Activated CD8-positive, alpha-beta memory T cell treated with anti-CD3 and anti-CD28 coated beads for 36 hours (primary cell): ENCODE results near the gene DUSP2. TPM values are rescaled to one million over a fixed set of nuclear protein-coding genes. Genes with fewer than 3 reads are reported as not detected.

Experiments used
- CTCF ChIA-PET: fragments of 350-600 bp; sonication (Branson Sonifier 250); formaldehyde crosslinking; loops from one replicate; lab custom pipeline; 2021; ENCODE audit warnings: antibody characterized with exemption; lab: Charles Lee
- POLR2A ChIA-PET: fragments of 350-600 bp; sonication (Branson Sonifier 250); formaldehyde crosslinking; loops from one replicate; lab custom pipeline; 2021; ENCODE audit warnings: antibody characterized with exemption; lab: Charles Lee
- total RNA-seq, 2 experiments: library from RNA; stranded (reverse); gene quantifications; one replicate each; pipeline ENCODE4 v1.2.3, GENCODE V29; 2021

Gene DUSP2
- total RNA-seq, 2 experiments from 2014 or later, result 297 to 298 TPM

DNA sequence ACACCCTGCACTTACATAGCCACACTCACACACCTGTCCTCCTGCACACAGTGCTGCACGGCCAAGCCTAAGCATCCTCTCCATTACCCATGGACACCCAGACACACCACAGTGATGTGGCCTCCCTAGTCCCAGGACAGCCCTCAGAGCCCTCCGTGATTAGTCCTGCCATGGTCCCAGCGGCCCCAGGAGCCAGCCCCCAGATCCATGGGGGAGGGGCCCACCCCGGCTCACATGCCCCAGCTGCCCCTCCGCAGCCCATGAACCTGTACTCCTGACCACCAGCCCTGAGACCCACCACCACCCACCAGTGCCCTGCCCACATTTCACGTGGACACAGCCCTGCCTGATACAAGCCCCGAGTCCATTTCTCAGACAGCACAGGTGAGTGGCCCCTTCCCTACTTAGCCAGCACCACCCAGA, 8.1 kb upstream of the DUSP2 start:
- ChIA-PET POLR2A (interaction anchor here (1.1 kb wide), 1 partner anchor 11 kb away, joined by 3 read pairs; no protein-coding TSS in a partner anchor), CTCF (interaction anchor here (0.8 to 1.1 kb wide), 2 partner anchors 7 to 10 kb away, joined by 3 read pairs; no protein-coding TSS in a partner anchor)

DNA sequence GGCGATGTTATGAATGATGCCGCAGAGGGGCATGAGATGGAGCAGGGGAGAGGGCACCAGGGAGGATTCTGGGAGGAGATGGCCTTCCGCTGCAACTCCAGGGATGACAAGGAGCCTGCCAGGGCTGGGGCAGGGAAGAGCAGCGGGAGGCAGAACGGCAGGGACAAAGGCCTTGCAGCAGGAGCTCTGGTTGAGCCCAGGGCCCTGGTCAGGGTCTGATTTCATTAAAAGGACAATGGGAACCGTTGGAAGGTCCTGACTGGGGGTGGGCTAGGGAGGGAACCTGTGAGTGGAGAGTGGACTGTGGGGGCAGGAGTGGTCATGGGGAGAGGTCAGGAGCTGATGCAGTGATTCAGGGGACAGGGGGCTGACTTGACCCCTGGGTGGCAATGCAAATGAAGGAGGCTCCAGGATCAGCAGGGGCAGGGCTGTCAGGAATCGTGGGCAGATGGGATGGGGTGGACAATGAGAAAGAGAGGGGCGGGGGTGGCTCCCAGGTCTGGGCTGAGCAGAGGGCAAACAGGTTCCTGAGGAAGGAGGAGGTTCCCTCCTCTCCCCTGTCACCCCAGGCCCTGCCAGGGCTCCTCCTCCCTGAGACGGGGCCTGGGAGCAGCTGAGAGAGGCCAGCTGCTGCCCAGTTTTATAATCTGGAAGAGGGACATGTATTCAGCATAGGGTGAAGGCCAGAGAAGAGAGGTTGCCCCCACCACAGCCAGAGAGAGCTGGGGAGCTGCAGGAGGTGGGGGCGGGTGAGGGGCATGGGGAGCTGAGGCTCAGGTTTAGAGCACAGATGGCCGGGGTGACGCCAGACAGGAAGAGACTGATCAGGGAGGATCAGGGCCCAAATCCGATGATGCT, 7.3 kb upstream of the DUSP2 start:
- ChIA-PET POLR2A (interaction anchor here (0.5 to 1.4 kb wide), 3 partner anchors 10 to 376 kb away, joined by 3 to 4 read pairs (median 3); no protein-coding TSS in a partner anchor), CTCF (interaction anchor here (1.3 to 2.7 kb wide), 2 partner anchors 11 to 22 kb away, joined by 5 to 10 read pairs; no protein-coding TSS in a partner anchor)

DNA sequence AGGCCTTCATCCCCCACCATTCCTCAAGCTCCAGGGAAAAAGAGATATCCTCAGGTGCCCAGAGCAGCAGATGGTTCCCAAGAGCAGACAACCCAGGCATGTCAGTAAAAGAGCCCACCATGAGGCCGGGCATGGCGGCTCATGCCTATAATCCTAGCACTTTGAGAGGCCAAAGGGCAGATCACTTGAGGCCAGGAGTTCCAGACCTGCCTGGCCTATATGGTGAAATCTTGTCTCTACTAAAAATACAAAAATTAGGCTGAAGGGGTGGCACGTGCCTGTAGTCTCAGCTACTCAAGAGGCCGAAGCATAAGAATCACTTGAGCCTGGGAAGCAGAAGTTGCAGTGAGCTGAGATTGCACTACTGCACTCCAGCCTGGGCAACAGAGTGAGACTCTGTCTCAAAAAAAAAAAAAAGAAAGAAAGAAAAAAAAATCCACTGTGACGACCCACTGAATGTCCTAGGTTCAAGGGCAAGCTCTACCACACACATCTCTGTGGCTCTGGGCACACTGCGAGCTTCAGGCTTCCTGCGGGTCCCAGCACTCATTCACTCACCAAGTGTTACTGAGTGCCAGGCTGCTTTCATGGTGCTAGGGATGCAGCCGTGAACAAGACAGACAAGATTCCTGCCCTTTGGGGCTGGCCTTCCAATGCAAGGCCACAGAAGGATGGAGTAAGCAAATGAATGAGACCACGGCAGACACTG, 6.5 kb upstream of the DUSP2 start:
- ChIA-PET POLR2A (interaction anchor here (1.4 kb wide), 1 partner anchor 12 kb away, joined by 4 read pairs; no protein-coding TSS in a partner anchor), CTCF (interaction anchor here (0.9 to 2.7 kb wide), 4 partner anchors 9 to 382 kb away, joined by 3 to 10 read pairs (median 6); no protein-coding TSS in a partner anchor)

DNA sequence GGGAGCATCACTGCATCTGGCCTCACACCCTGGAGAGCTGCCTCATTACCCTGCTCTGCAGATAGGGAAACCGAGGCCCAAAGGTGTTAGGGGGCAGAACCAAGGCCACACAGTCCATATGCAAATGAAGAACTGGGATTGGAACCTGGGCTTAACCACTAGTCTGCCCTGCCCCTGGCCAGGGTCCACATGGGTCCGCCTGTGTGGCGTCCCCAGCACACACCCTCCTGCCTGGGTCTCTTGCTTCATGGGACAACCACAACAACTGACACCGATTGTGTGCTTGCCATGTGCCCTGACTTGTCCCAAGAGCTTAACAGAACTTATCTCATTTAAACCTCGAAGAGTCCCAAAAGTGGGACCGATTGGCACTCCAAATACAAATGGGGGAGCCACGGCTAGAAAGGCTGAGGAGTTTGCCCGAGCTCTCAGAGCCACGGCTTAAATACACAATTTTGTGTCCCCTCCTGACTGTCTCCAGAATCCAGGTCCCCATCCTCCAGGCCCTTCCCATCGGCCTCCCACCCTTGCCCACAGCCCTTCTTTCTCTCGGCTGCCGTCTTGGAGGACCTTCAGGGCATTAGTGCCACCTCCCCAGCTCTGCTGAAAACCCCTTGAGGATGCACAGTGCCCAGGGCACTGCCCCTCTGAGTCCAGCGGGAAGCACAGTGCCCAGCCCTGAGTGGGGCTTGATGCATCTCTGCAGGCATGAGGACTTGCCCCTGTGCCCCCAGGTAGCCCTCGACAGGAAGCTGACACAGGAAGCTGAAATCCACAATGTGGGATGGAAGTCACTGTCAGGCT, 5.8 kb upstream of the DUSP2 start:
- CTCF ChIA-PET, result interaction anchor here (0.9 to 9.5 kb wide), 6 partner anchors 9 to 382 kb away, joined by 3 to 141 read pairs (median 6); partner anchors contain the start of gene ASTL
- POLR2A ChIA-PET, result interaction anchor here (0.5 to 1.4 kb wide), 2 partner anchors 13 to 104 kb away, joined by 3 to 4 read pairs; no protein-coding TSS in a partner anchor

DNA sequence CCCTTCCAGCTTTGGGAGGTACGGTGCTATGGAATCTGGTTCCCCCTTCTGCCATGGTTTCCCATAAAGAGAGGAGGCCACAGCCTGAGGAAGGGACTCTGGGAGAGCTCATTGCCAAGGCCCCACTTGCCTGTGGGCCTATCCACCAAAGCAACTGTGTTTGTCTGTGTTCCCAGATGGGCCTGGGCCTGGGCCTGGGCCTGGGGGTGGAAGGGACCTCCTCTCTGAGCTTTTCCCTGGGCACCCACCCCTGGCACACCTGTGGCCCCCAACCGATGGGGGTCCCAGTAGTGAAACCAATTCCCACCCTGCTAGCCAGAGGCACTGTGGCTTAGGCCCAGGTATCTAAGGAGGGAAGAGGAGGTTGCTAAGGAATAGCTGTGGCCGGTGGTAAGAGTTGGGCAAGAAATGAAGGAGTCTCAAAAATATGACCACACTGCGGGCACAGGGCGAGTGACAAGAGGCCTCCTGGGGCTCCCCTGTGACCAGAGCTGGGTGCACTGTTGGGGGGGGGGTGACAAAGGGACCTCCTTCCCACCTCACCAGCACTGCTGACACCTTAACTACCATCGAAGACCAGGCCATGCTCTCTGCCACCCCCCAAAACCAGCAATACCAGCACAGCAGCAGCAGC, 4.9 kb upstream of the DUSP2 start:
- ChIA-PET CTCF (interaction anchor here (1.1 to 9.5 kb wide), 4 partner anchors 8 to 24 kb away, joined by 4 to 141 read pairs (median 8); partner anchors contain the start of gene ASTL), POLR2A (no interaction called here)

DNA sequence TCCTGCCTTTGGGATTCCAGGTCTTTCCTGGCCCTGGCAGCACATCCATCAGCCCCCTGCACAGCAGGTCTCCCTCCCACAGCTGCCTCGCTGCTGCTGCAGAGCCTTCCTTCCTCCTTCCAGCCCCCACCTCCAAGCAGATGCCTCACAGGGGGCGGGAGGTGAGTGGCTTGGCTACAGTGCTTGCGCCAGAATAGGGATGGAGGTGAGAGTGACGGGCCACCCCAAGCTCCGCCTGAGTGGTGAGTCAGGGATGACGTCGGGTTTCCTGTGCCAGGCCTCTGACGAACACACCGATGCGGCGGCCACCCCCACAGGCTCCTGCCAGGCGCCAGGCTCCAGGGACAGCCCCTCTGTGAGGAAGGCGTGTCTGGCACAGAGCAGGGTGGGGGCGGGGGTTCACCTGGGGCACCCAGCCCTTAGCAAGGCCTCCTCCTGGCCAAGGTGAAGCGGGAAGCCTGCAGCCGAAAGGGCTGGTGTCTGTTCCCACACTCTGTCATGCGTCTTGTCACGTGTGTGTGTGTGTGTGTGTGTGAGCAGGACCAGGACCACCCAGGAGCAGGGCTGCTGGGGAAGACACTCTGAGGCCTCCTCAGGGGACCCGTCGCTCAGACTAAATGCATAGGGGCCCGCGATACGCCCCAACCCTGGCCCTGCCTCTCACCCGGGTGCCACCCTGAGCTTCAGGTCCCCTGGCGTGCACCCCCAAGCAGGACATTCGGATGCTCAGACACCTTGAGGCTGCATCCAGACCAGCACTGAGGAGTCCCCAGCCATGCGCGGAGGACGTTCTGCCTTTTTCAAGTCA, 3.4 kb upstream of the DUSP2 start:
- POLR2A ChIA-PET, result interaction anchor here (1.3 to 8.1 kb wide), 3 partner anchors 12 to 172 kb away, joined by 4 to 240 read pairs (median 5); partner anchors contain the start of gene STARD7

DNA sequence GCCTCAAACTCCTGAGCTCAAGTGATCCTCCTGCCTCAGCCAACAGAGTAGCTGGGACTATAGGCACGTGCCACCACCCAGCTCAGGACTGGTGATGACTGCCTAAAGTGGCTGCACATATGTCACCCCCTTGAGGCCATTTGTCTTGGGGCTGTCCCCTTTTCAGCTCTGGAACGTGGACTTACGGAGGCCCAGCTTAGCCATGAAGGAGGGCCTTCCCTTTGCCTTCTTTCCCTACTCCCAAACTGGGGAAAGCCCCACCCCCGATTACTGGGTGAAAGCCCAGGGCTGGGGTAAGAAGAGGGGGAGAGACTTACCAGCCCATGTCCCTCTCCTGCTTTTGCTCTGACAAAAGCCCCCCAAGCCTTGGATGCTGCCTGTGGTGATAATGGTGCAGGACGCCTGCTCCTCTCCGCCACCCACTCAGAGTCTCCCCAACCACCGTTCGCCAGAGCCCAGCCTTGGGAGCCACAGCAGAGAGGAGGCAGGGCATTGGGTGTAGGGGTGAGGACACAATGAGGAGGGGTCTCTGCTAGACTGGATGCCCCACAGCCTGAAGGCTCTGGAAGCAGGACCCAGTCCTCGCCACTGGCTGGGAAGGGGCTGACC, 2.5 kb upstream of the DUSP2 start:
- ChIA-PET CTCF (interaction anchor here (0.9 to 9.5 kb wide), 6 partner anchors 9 to 60 kb away, joined by 3 to 141 read pairs (median 4); no protein-coding TSS in a partner anchor), POLR2A (interaction anchor here (1.3 to 8.1 kb wide), 4 partner anchors 13 to 173 kb away, joined by 4 to 240 read pairs (median 7); partner anchors contain the start of gene STARD7)

More for the DNA sequence above, 3.4 kb upstream of the DUSP2 start:
- CTCF ChIA-PET, result interaction anchor here (1.0 to 9.5 kb wide), 4 partner anchors 10 to 59 kb away, joined by 3 to 141 read pairs (median 3); no protein-coding TSS in a partner anchor

DNA sequence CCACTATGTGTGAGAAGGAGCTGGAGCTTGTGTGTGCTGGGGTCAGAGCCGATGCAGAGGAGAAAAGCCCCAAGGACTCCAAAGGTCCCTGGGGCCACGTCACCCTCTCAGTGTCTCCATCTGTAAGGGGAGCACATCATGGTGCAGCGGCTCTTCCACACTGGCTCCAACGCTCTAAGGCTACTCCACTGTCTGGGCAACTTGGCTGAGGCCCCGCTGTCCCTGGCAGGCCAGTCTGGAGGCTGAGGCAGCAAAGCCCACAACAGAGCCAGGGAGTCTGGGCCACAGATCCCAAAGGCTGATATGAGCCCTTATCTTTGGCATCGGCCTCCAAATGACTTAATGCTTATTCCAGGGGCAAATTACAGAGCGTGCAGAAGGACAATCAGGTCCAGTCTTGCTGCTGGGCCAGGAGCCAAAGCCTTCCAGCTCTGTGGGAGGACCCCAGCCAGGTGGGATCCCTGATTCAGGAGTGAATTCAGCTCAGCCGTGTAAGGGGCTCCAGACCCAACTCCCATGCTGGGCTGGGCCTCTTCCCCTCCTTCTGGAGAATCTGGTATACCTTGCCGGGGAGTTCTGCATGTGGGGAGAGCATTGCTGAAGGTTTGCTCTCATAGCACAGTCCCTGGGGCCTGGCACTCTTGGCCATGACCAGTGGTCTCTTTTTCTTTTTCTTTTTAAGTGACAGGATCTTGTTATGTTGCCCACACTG, 1.8 kb upstream of the DUSP2 start:
- POLR2A ChIA-PET, result interaction anchor here (0.5 to 8.1 kb wide), 8 partner anchors 14 to 175 kb away, joined by 3 to 240 read pairs (median 4); partner anchors contain the start of gene STARD7
- CTCF ChIA-PET, result interaction anchor here (0.9 to 9.5 kb wide), 4 partner anchors 14 to 61 kb away, joined by 3 to 141 read pairs (median 4); no protein-coding TSS in a partner anchor

DNA sequence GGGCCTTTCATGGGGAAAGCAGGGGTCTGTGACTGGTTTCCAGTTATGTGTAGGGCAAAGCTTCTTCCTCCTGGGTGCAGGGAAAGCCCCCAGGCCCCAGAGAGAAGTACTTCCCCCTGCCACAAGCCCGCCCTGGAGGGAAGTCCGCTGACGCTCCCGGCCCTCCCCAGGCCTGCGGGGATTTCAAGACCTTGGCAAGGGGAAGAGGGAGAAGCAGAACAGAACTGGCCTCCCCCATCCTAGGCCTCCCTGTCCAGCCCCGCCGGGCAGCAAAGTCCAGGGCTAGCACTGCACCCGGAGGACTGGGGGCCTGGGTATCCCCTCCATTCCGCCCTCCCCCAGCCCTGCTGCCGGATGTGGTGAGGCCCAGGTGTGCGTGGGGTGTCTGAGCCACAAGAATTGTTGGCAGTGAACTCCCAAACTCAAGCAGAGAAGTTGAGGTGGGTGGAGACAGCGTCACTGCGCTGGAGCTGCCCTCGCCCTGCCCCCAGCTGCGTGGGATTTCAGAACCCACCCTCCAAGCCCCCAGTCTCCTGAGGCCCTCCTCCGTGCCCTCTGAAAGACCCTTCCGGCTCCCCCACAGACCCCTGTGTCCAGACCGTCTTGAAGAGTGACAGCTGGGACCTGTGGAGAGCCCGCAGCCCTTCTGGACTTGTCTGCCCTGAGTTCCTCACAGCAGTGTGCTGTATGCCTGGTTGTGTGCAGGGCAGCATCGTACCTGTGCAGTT, 1.1 kb upstream of the DUSP2 start:
- POLR2A ChIA-PET, result interaction anchor here (0.5 to 8.1 kb wide), 8 partner anchors 14 to 176 kb away, joined by 3 to 240 read pairs (median 4); partner anchors contain the start of gene STARD7
- CTCF ChIA-PET, result interaction anchor here (0.6 to 9.5 kb wide), 5 partner anchors 8 to 123 kb away, joined by 3 to 141 read pairs (median 5); no protein-coding TSS in a partner anchor

DNA sequence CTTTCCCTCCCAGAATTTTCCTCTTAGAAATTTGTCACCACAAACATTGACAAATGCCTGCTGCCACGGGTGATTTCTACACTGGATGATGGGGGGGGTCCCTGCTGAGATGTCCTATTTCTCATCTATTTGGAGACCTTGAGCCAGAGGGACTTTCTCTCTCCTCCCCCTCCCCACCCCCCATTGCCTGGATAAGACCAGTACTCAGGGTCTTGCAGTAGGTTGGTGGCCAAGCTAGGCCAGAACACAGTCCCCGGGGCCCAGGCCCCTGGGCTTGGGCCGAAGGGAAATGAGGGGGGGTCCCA, 560 bp upstream of the DUSP2 start:
- CTCF ChIA-PET, result interaction anchor here (0.6 to 9.5 kb wide), 4 partner anchors 8 to 122 kb away, joined by 3 to 141 read pairs (median 46); no protein-coding TSS in a partner anchor
- POLR2A ChIA-PET, result interaction anchor here (1.4 to 8.1 kb wide), 5 partner anchors 15 to 63 kb away, joined by 3 to 240 read pairs (median 6); partner anchors contain the start of gene STARD7

DNA sequence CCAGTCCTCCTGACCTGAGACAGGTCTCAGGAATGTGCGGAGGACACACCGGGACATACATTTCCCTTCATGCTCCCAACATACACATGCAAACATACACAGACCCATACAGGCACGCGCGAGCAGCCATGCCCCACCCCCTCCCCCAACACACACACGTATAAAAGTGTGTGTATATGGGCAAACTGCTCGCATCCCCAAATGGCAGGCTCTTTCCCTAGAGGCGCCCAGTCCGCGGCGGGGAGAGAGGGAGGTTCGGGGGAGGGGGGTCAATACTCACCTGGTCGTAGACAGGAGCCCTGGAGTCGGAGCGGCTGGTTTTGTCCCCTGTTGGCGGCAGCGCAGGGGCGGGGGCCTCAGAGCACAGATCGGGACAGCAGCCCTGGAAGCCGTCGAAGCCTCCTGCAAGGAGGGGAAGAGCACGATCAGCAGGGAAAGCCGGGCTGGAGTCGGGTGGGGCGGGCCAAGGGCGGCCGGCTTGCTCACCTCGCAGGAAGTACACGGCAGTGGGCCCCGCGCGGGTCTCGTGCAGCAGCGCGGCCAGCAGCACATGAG, 682 bp downstream of the DUSP2 start:
- POLR2A ChIA-PET, result interaction anchor here (1.0 to 8.1 kb wide), 5 partner anchors 8 to 30 kb away, joined by 3 to 240 read pairs (median 6); no protein-coding TSS in a partner anchor

DNA sequence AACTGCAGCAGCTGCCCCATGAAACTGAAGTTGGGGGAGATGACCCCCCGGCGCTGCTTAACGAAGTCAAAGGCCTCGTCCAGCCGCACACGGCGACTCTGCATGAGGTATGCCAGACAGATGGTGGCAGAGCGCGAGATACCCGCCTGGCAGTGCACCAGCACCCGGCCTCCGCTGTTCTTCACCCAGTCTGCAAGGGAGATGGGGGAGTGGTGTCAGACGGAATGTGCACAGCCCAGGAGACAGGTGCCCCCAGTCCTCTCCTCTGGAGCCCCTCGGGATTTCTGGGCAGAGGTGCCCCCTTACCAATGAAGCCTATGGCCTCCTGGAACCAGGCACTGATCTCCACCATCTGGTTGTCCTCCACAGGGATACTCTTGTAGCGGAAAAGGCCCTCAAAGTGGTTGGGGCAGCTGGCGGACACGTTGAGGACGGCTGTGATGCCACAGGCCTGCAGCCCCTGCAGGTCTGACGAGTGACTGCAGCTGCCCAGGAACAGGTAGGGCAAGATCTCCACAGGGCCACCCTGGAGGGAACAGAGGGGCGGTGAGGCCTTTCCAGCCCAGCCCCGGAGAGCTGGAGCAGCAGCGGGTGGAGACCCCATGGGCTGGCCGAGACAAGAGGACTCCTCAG, 1.3 kb downstream of the DUSP2 start:
- POLR2A ChIA-PET, result interaction anchor here (1.8 to 8.1 kb wide), 4 partner anchors 13 to 38 kb away, joined by 5 to 240 read pairs (median 12); no protein-coding TSS in a partner anchor
- CTCF ChIA-PET, result interaction anchor here (1.1 to 9.5 kb wide), 4 partner anchors 17 to 122 kb away, joined by 3 to 141 read pairs (median 46); no protein-coding TSS in a partner anchor

More for the DNA sequence above, 682 bp downstream of the DUSP2 start:
- CTCF ChIA-PET, result interaction anchor here (1.1 to 9.5 kb wide), 4 partner anchors 17 to 122 kb away, joined by 3 to 141 read pairs (median 46); no protein-coding TSS in a partner anchor

DNA sequence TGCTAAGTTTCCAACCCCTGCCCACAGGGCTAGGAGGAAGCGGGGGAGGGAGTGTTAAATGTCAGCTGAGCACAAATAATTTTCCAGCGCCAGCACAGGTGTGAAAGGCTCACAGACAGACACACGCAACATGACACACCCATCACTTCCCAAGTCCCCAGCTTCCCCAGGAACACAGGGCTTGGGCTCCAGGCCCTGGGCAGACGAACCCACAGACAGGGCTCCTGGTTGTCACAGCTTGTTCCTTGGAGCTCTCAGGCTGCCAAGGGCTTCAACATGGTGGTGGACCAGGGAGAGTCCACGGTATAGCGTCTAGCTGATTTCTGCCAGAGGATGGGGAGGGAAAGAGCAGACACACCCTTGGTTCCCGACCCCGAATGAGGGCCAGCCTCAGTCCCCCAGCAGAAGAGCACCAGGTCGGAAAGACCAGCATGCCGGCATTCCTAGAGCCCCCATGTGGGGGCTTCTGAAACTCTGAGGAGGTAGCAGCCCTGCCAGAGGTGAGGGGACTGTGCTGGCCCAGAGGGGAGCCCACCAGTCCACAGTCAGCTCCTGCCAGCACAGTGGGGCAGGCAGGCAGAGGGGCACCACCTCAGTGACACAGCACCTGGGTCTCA, 1.9 kb downstream of the DUSP2 start:
- POLR2A ChIA-PET, result interaction anchor here (1.2 to 8.1 kb wide), 5 partner anchors 10 to 65 kb away, joined by 3 to 240 read pairs (median 7); partner anchors contain the start of gene STARD7
- CTCF ChIA-PET, result interaction anchor here (1.0 to 9.5 kb wide), 7 partner anchors 10 to 38 kb away, joined by 3 to 141 read pairs (median 8); no protein-coding TSS in a partner anchor
